ENCODE data around the gene CDIPT.

GRCh38 chr16:29877266-29877961, 14.4 kb upstream of the CDIPT start:
- TF ChIP-seq EZH2 (IDR thresholded peaks at IDR 0.05) = no peak
- no peak for TF ChIP-seq POLR2AphosphoS5 (IDR thresholded peaks at IDR 0.05; ENCODE audit: borderline replicate concordance, low read depth, low read length)
- no peak for TF ChIP-seq FOXP2 (optimal IDR thresholded peaks at IDR 0.05; ENCODE audit: control extremely low read depth, extremely low read length, insufficient read depth)

Measured in SK-N-MC (cell line).